Measurements from ENCODE around the gene DGKQ.

The DGKQ gene

DNA sequence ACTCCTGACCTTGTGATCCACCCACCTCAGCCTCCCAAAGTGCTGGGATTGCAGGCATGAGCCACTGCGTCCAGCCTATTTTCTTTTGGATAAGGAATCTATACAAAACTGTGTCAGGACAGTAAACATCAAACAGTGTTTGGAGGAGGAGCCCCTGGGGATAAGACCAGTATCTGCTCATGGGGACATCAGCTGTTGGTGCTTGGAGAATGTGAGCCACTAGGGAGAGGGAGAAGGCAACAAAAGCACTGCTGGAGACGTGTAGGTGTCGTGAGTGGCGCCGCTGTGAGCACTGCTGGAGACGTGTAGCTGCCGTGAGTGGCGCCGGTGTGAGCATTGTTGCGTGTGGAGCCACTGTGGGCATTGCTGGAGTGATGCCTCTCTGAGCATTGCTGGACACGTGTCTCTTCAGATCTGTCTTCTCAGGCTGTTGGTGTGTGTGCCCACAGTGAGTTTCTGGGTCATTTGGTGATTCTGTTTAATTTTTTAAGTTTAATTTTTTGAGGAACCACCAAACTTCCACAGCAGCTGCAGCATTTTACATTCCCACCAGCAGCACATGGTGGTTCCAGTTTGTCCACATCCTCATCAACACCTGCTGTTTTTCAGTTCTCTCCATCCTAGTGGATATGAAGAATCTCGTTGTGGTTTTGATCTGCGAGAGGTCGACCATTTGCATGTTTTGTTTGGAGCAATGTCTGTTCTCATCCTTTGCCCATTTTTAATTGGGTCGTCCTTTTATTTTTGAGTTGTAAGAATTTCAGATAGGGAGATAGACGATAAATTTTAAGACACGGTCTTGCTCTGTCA lies 19.0 kb downstream of the DGKQ start:
- Histone ChIP-seq H2AFZ (ENCODE audit: insufficient read depth, low read length, poor library complexity) (no peak overlapping the region), H3K79me1 (ENCODE audit: low read length) (no peaks in the 10 kb centered on the region), H4K8ac (ENCODE audit: low read depth, low read length) (no peak overlapping the region), H2AK5ac (ENCODE audit: low read length) (no peak overlapping the region), H2BK5ac (ENCODE audit: low read depth, low read length, poor library complexity) (no peak overlapping the region), H3K4me1 (ENCODE audit: control insufficient read depth in 1 of 2, insufficient read depth in 2 of 2, low read length in 2 of 2) (peaks cover 3 to 5% of the 10 kb centered on the region in 2 experiments), H3K18ac (ENCODE audit: low read length) (no peak overlapping the region), H3K27ac (ENCODE audit: low read depth, low read length) (no peak overlapping the region), H3K79me2 (ENCODE audit: control insufficient read depth, insufficient read depth, low read length, poor library complexity) (no peaks in the 10 kb centered on the region), H4K91ac (ENCODE audit: low read depth, low read length) (no peak overlapping the region), H3K9me3 (ENCODE audit: insufficient read depth, low read depth, low read length) (no peaks in the 10 kb centered on the region), H3K27me3 (ENCODE audit: insufficient read depth, low read length) (no peaks in the 10 kb centered on the region), H3K9ac (ENCODE audit: low read length) (no peak overlapping the region), H2BK12ac (ENCODE audit: low read length) (no peak overlapping the region), H4K12ac (ENCODE audit: low read depth, low read length) (no peak overlapping the region), H3K4me3 (ENCODE audit: low read depth, low read length) (no peak overlapping the region), H2BK120ac (ENCODE audit: insufficient read depth, low read length, poor library complexity) (no peak overlapping the region), H3K36me3 (ENCODE audit: control insufficient read depth in 1 of 2, insufficient read depth in 2 of 2, low read length in 2 of 2) (peaks cover 6 to 9% of the 10 kb centered on the region in 2 experiments), H3K4ac (ENCODE audit: low read depth, low read length) (no peak overlapping the region), H3K14ac (ENCODE audit: low read length) (no peak overlapping the region), H3K23ac (ENCODE audit: low read length) (no peak overlapping the region), H3K4me2 (ENCODE audit: low read length) (no peak overlapping the region)
- WGBS (ENCODE audit: extremely low coverage, insufficient coverage, insufficient read length) = no CpG with 5 or more reads among the region's 17 CpGs
- DNase-seq = no peak

DNA sequence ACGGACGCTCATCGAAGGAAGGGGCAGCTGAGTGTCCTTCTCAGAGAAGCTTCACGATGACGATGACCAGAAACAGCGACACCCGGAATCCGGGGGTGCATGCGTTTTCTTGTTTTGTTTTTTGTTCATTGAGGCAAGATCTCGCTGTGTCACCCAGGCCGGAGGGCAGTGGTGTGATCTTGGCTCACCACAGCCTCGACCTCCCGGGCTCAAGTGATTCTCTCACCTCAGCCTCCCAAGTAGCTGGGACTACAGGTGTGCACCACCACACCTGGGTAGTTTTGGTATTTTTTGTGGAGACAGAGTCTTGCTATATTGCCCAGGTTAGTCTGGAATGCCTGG lies 19.8 kb downstream of the DGKQ start:
- Histone ChIP-seq H4K91ac (ENCODE audit: low read depth, low read length) (no peak overlapping the region), H2BK12ac (ENCODE audit: low read length) (no peak overlapping the region), H3K27me3 (ENCODE audit: insufficient read depth, low read length) (no peaks in the 10 kb centered on the region), H2BK120ac (ENCODE audit: insufficient read depth, low read length, poor library complexity) (no peak overlapping the region), H2AK5ac (ENCODE audit: low read length) (no peak overlapping the region), H3K4me3 (ENCODE audit: low read depth, low read length) (no peak overlapping the region), H3K23ac (ENCODE audit: low read length) (no peak overlapping the region), H3K4me1 (ENCODE audit: control insufficient read depth in 1 of 2, insufficient read depth in 2 of 2, low read length in 2 of 2) (peaks cover 3 to 5% of the 10 kb centered on the region in 2 experiments), H3K9ac (ENCODE audit: low read length) (no peak overlapping the region), H3K4me2 (ENCODE audit: low read length) (no peak overlapping the region), H2BK5ac (ENCODE audit: low read depth, low read length, poor library complexity) (no peak overlapping the region), H2AFZ (ENCODE audit: insufficient read depth, low read length, poor library complexity) (no peak overlapping the region), H3K27ac (ENCODE audit: low read depth, low read length) (no peak overlapping the region), H3K18ac (ENCODE audit: low read length) (no peak overlapping the region), H4K8ac (ENCODE audit: low read depth, low read length) (no peak overlapping the region), H3K79me2 (ENCODE audit: control insufficient read depth, insufficient read depth, low read length, poor library complexity) (no peaks in the 10 kb centered on the region), H3K9me3 (ENCODE audit: insufficient read depth, low read depth, low read length) (no peaks in the 10 kb centered on the region), H3K4ac (ENCODE audit: low read depth, low read length) (no peak overlapping the region), H3K79me1 (ENCODE audit: low read length) (no peaks in the 10 kb centered on the region), H3K36me3 (ENCODE audit: control insufficient read depth in 1 of 2, insufficient read depth in 2 of 2, low read length in 2 of 2) (peaks cover 6 to 9% of the 10 kb centered on the region in 2 experiments), H3K14ac (ENCODE audit: low read length) (no peak overlapping the region), H4K12ac (ENCODE audit: low read depth, low read length) (no peak overlapping the region)
- no peak for DNase-seq
- WGBS (ENCODE audit: extremely low coverage, insufficient coverage, insufficient read length) = no CpG with 5 or more reads among the region's 13 CpGs

DNA sequence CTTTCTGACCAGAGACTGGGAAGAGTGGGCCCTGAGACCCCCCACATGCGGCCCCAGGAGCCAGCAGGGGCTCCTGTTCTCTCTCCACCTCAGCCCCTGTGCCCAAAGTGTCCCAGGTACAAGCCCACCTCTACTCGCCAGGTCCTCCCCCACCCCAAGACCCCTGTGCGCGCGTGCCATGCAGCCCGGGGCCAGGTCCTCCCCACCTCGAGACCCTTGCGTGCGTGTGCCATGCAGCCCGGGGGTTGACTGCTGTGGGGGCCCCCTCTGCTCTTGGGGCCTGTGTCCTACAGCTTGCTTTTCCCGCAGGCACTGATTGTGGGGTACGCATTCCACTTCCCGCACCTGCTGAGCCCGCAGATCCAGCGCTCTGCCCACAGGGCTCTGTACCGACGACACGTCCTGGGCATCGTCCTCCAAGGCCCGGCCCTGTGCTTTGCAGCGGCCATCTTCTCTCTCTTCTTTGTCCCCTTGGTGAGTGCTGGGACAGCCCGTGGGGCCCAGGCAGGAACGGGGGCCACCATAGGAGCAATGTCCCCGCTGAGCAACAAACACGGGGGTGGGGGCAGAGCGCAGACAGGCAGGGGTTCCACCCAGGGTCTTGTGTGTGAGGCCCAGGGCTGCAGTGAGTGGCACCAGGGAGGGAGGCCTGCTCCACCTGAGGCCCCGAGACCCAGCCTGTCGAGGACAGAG lies 20.3 kb downstream of the DGKQ start:
- H3K4me3 ChIP-seq (ENCODE audit: low read depth, low read length) = no peak overlapping the region
- H3K4me1 ChIP-seq (ENCODE audit: control insufficient read depth in 1 of 2, insufficient read depth in 2 of 2, low read length in 2 of 2) = peaks cover 3 to 5% of the 10 kb centered on the region in 2 experiments
- H3K79me2 ChIP-seq (ENCODE audit: control insufficient read depth, insufficient read depth, low read length, poor library complexity) = no peaks in the 10 kb centered on the region
- no peaks in the 10 kb centered on the region for H3K9me3 ChIP-seq (ENCODE audit: insufficient read depth, low read depth, low read length)
- H3K4me2 ChIP-seq (ENCODE audit: low read length) = no peak overlapping the region
- H2AFZ ChIP-seq (ENCODE audit: insufficient read depth, low read length, poor library complexity) = no peak overlapping the region
- H4K12ac ChIP-seq (ENCODE audit: low read depth, low read length) = no peak overlapping the region
- no peak overlapping the region for H3K14ac ChIP-seq (ENCODE audit: low read length)
- H3K9ac ChIP-seq (ENCODE audit: low read length) = no peak overlapping the region
- H4K8ac ChIP-seq (ENCODE audit: low read depth, low read length) = no peak overlapping the region
- no peak overlapping the region for H2BK12ac ChIP-seq (ENCODE audit: low read length)
- no peak overlapping the region for H2AK5ac ChIP-seq (ENCODE audit: low read length)
- H3K36me3 ChIP-seq (ENCODE audit: control insufficient read depth in 1 of 2, insufficient read depth in 2 of 2, low read length in 2 of 2) = peaks cover 3 to 9% of the 10 kb centered on the region in 2 experiments
- no peaks in the 10 kb centered on the region for H3K79me1 ChIP-seq (ENCODE audit: low read length)
- no peak overlapping the region for H2BK5ac ChIP-seq (ENCODE audit: low read depth, low read length, poor library complexity)
- no peak overlapping the region for H3K27ac ChIP-seq (ENCODE audit: low read depth, low read length)
- WGBS (ENCODE audit: extremely low coverage, insufficient coverage, insufficient read length) = no CpG with 5 or more reads among the region's 28 CpGs
- DNase-seq = no peak
- H3K4ac ChIP-seq (ENCODE audit: low read depth, low read length) = no peak overlapping the region
- no peaks in the 10 kb centered on the region for H3K27me3 ChIP-seq (ENCODE audit: insufficient read depth, low read length)
- no peak overlapping the region for H4K91ac ChIP-seq (ENCODE audit: low read depth, low read length)
- no peak overlapping the region for H2BK120ac ChIP-seq (ENCODE audit: insufficient read depth, low read length, poor library complexity)
- H3K23ac ChIP-seq (ENCODE audit: low read length) = no peak overlapping the region
- H3K18ac ChIP-seq (ENCODE audit: low read length) = no peak overlapping the region

DNA sequence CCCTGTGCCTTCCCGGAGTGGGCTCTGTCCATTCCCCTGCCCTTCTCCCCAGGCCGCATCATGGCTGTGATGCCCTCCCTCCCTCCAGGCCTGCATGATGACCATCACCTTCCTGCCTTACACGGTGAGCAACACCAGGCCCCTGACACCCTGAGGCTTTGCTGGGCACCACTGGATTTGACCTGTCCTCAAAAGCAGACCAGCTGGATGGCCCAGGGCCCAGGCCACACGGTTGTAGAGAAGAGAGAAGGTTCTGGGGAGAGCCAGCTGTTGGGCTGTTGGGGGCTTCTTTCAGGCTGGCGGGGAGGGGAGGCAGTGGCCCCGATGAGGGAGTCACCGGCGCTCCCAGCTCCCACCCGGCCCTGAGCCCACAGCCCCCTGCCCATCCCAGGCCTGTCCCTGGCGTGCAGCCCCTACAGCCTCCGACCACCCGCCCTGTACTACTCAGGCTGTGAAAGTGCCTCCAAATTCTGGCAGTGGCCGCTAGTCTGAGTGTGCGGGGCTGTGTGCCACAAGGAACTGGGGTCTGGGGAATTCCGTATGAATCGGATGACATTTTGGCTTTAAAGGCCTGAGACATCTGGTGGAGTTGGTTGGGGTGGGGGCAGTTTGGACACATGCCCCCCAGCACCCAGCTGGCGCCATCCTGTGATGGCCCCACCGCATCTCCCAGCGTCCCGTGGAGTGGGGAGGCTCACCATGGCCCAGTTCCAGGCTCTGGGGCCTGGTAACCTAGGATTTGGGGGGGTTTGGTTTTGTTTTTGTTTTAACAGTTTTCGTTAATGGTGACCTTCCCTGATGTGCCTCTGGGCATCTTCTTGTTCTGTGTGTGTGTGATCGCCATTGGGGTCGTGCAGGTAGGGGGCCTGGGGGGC lies 21.5 kb downstream of the DGKQ start:
- no peaks in the 10 kb centered on the region for H3K9me3 ChIP-seq (ENCODE audit: insufficient read depth, low read depth, low read length)
- no peak overlapping the region for H3K4ac ChIP-seq (ENCODE audit: low read depth, low read length)
- H3K27ac ChIP-seq (ENCODE audit: low read depth, low read length) = no peak overlapping the region
- H4K8ac ChIP-seq (ENCODE audit: low read depth, low read length) = no peak overlapping the region
- no peak overlapping the region for H4K91ac ChIP-seq (ENCODE audit: low read depth, low read length)
- no peak for DNase-seq
- H3K18ac ChIP-seq (ENCODE audit: low read length) = no peak overlapping the region
- H2AFZ ChIP-seq (ENCODE audit: insufficient read depth, low read length, poor library complexity) = no peak overlapping the region
- no CpG with 5 or more reads among the region's 23 CpGs for WGBS (ENCODE audit: extremely low coverage, insufficient coverage, insufficient read length)
- no peak overlapping the region for H4K12ac ChIP-seq (ENCODE audit: low read depth, low read length)
- H3K9ac ChIP-seq (ENCODE audit: low read length) = no peak overlapping the region
- no peak overlapping the region for H2AK5ac ChIP-seq (ENCODE audit: low read length)
- H3K4me2 ChIP-seq (ENCODE audit: low read length) = no peak overlapping the region
- H3K23ac ChIP-seq (ENCODE audit: low read length) = no peak overlapping the region
- H2BK12ac ChIP-seq (ENCODE audit: low read length) = no peak overlapping the region
- peaks cover 3 to 9% of the 10 kb centered on the region in 2 experiments for H3K4me1 ChIP-seq (ENCODE audit: control insufficient read depth in 1 of 2, insufficient read depth in 2 of 2, low read length in 2 of 2)
- no peak overlapping the region for H3K14ac ChIP-seq (ENCODE audit: low read length)
- no peak overlapping the region for H2BK5ac ChIP-seq (ENCODE audit: low read depth, low read length, poor library complexity)
- peaks cover 0 to 9% of the 10 kb centered on the region in 2 experiments for H3K36me3 ChIP-seq (ENCODE audit: control insufficient read depth in 1 of 2, insufficient read depth in 2 of 2, low read length in 2 of 2)
- H3K79me1 ChIP-seq (ENCODE audit: low read length) = no peaks in the 10 kb centered on the region
- H3K4me3 ChIP-seq (ENCODE audit: low read depth, low read length) = no peak overlapping the region
- H3K79me2 ChIP-seq (ENCODE audit: control insufficient read depth, insufficient read depth, low read length, poor library complexity) = no peaks in the 10 kb centered on the region
- H3K27me3 ChIP-seq (ENCODE audit: insufficient read depth, low read length) = no peaks in the 10 kb centered on the region
- no peak overlapping the region for H2BK120ac ChIP-seq (ENCODE audit: insufficient read depth, low read length, poor library complexity)

All from trophoblast cell (in vitro differentiated cells and primary cell).